ENCODE measurements around the gene FBLN5. TPM values are rescaled to one million over a fixed set of nuclear protein-coding genes. Genes with fewer than 3 reads are reported as not detected.

The FBLN5 gene
- total and polyA plus RNA-seq, 9 of the 15 experiments (the other 6 are each of a cell fraction or from before 2014, with no cell fraction given): 0.11 to 0.22 TPM; not detected in 7

DNA sequence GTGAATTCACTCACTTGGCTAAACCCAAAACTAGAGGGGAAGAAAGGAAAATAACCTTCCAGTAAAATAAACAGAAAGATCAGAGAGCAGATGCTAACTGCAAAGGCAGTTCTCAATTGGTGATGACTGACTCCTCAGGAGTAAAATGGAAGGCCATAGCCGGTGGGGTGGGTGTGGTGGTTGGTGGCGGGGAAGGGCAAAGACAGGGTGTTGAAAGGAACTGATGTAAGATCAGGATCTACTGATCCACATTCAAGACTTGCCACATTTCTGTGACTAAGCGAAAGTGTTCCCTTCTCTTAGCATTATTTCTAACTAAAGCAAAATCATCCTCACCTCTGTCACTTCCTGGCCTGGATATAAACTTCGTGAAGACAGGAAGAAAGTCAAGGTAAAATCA lies 53.8 kb downstream of the FBLN5 start:
- TF ChIP-seq, protein P1, sequence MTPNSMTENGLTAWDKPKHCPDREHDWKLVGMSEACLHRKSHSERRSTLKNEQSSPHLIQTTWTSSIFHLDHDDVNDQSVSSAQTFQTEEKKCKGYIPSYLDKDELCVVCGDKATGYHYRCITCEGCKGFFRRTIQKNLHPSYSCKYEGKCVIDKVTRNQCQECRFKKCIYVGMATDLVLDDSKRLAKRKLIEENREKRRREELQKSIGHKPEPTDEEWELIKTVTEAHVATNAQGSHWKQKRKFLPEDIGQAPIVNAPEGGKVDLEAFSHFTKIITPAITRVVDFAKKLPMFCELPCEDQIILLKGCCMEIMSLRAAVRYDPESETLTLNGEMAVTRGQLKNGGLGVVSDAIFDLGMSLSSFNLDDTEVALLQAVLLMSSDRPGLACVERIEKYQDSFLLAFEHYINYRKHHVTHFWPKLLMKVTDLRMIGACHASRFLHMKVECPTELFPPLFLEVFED (CRISPR knock-in tag; conservative IDR thresholded peaks at IDR 0.05): no peak
- TF ChIP-seq ZNF75A (CRISPR knock-in tag; IDR thresholded peaks at IDR 0.05): no peak
- no peak for TF ChIP-seq SMARCB1 (IDR thresholded peaks at IDR 0.05; ENCODE audit: insufficient read length, low read depth)
- no peak for TF ChIP-seq RAD21 (CRISPR knock-in tag; conservative IDR thresholded peaks at IDR 0.05 in 1 of 2, IDR thresholded peaks at IDR 0.05 in 1 of 2)
- no peak for TF ChIP-seq EHMT2 (IDR thresholded peaks at IDR 0.05)
- TF ChIP-seq TEAD2 (tag; IDR thresholded peaks at IDR 0.05): no peak
- TF ChIP-seq KDM4B (IDR thresholded peaks at IDR 0.05; ENCODE audit: borderline replicate concordance in 2 of 2, low read depth in 1 of 2): no peak
- no peak for TF ChIP-seq PTRF (tag; IDR thresholded peaks at IDR 0.05)
- TF ChIP-seq MCM7 (IDR thresholded peaks at IDR 0.05): no peak
- no peak for TF ChIP-seq ZNF668 (CRISPR knock-in tag; IDR thresholded peaks at IDR 0.05)
- H3K4me1 ChIP-seq (replicated peaks in 1 of 2; ENCODE audit: control insufficient read depth in 2 of 2, insufficient read depth in 2 of 2, low read length in 2 of 2): no peaks in the 10 kb centered on the region
- H3K36me3 ChIP-seq (ENCODE audit: control insufficient read depth, insufficient read depth, low read length): no peaks in the 10 kb centered on the region
- no peaks in the 10 kb centered on the region for H4K20me1 ChIP-seq (replicated peaks; ENCODE audit: control insufficient read depth, insufficient read depth, low read length)
- no peaks in the 10 kb centered on the region for H3K79me2 ChIP-seq (ENCODE audit: control insufficient read depth, insufficient read depth, low read length)
- H3K9ac ChIP-seq (ENCODE audit: insufficient read depth in 1 of 2, low read depth in 2 of 2, low read length in 2 of 2): no peak overlapping the region
- ChIA-PET POLR2A (no interaction called here), CTCF (ENCODE audit: low intra/inter-chr PET ratio) (no interaction called here)
- intact Hi-C loops (cut with micrococcal nuclease): loop anchor here (10.0 kb wide), 1 partner anchor 239 kb away; no protein-coding TSS in a partner anchor
- BruUV-seq (replicated peaks): no TSS peak
- H3K9me3 ChIP-seq (replicated peaks; ENCODE audit: control insufficient read depth, insufficient read depth, low read depth, low read length): no peaks in the 10 kb centered on the region
- no peak overlapping the region for H3K27ac ChIP-seq (ENCODE audit: extremely low read depth, low read depth, low read length)
- no peak overlapping the region for H3K4me3 ChIP-seq
- no peak overlapping the region for H2AFZ ChIP-seq (ENCODE audit: low read depth, low read length)
- H3K27me3 ChIP-seq (ENCODE audit: control insufficient read depth in 2 of 2, insufficient read depth in 2 of 2, low read length in 2 of 2): peaks cover 4 to 22% of the 10 kb centered on the region in 2 experiments
- 18% methylated on average over 4 of the region's 4 CpGs for whole genome bisulfite sequencing (ENCODE audit: insufficient coverage, low coverage, missing lambda C conversion rate)
- ATAC-seq (no peak), DNase-seq (ENCODE audit: extremely low read depth in 1 of 4, low spot score in 3 of 4) (no peak), FAIRE-seq (no peak)
- no peak overlapping the region for H3K4me2 ChIP-seq (ENCODE audit: insufficient read depth, low read length)
- in situ Hi-C loops (cut with MboI): no loop called here
- H3K9me1 ChIP-seq (ENCODE audit: control insufficient read depth, insufficient read depth, low read length): no peaks in the 10 kb centered on the region

All from K562 (cell line).